GM21723 (cell line): ENCODE results near the gene GALNT14.

ENCODE experiments used
- ATAC-seq: cut with Tn5 transposase; IDR thresholded peaks from one replicate; pipeline ENCODE4 v1.9.1; 2021; ENCODE audit warnings: mild to moderate bottlenecking, moderate library complexity; ENCODE audit not compliant: unreplicated experiment

GALNT14 gene

DNA sequence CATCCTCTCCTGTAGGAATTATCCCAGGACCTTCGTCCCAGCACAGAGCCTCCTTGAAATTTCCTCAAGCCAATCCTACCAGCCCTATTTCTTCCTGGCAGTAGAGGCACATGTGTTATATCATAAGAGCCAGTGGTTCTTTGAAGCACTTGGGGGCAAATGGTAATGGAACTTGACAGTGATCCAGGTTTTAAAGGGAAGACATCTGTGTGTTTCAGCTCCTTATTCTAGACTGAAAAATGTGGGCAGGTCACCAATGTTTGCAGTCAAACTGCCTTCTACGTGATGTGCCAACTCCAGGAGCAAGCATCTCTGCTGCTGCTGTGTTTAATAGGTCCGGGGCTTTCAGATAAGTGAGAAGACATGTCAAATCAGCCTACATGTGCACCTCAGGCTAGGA is 157.1 kb downstream of the GALNT14 start:
- ATAC-seq, result no peak

DNA sequence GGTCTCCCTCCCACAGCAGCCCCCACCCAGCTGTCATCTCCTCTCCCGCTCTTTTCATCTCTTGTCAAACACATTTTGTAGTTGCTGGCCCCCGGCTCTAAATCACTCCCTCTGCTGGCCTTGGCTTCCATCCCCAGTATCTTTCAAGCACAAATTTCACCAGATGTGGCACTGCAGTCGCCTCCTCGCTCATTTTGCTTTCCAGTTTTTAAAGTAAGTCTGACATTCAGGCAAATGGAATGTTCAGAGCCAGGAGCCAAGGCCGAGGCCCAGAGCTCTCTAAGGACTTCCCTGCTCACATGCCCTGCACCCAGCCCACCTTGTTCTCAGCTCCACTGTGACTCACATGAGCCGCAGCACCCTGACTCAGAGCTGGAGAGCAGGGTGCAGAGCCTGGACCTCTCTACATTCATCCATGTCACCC is 158.4 kb downstream of the GALNT14 start:
- ATAC-seq, result no peak

DNA sequence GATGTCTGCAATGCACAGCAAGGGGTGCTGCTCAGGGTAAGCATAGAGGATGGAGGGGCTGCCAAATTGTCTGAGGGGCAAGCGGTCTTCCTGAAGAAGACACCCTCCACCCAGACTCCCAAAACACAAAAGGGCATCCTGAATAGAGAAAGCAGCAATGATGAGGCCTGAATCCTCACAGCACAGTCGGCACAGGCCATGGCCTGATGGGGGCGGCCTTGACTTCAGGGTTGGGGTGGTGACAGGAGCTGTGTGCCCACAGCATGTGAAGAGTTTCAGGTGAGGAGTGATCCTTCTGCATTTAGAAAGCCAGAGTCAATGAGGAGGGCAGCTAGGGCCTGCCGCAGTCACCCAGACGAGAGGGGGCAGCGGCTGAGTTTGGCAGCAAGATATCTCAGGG is 159.4 kb downstream of the GALNT14 start:
- ATAC-seq, result no peak

DNA sequence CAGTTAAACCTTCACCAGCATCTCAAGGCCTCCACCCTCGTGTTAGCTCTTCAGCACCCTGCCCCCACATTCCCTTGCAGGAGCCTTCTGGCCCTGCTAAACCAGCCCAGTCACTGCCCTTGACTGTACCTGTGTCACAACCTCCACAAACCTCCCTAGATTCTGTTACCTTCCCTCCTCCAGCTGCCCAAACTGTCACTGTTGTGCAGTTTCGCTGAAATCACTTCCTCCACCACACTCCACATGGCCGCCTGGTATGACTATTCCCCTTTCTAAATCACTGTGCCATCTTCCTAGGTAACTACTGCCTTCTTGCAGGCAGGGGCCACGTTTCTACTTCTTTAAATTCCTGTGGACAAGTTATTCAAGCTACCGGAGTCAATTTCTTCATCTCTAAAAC is 160.2 kb downstream of the GALNT14 start:
- no peak for ATAC-seq

DNA sequence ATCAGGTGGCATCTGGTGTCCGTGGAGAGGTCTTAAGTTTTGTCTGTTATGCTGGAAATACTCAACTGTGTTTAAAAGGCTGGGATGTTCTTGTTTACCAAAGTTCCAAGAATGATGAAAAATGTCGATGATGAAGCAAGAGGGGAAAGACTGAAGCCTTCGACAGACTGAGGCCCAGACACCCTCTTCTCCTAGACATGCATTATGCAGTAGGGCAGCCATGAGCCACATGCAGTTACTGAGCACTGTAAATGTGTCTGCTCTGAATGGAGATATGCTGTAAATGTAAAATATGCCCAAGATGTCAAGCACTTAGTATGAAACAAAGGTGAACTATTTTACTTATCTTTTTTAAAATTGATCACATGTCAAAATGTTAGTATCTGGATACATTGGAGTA is 163.1 kb downstream of the GALNT14 start:
- no peak for ATAC-seq

DNA sequence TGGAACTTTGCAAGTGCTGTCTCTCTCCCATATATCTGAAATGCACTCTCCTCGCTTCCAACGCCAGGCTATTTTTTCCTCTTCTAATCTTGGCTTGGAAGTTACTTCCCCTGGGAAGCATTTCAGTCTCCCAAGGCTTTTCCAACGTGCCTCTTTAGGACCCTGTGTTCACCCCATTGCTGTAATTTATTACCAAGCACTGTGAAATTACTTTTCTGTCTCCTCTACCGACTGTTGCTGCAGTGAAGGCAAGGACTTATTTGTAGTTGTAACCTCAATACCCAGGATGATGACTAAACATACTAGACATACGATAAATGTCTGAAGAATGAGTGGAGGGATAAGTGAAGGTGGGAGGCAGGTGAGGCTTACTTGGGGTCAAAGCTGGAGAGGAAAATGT is 163.7 kb downstream of the GALNT14 start:
- ATAC-seq, result no peak

DNA sequence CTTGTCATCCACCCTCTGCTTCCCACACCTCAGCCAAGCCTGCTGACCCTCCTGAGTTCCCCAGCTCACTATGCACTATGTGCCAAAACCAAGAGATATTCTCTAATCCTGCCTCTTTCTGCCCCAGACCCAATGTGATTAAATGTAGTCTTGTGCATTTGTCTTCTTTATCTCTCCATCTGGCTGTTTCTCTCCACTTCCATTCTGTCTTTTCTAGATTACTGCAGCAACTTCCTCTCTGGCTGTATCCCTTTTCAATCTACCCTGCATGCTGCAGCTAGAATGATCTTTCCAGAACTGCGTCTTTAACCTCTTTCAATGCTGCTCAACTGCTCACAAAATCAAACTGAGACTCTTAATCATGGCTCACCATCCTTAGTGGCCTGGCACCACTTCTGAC is 164.1 kb downstream of the GALNT14 start:
- no peak for ATAC-seq

DNA sequence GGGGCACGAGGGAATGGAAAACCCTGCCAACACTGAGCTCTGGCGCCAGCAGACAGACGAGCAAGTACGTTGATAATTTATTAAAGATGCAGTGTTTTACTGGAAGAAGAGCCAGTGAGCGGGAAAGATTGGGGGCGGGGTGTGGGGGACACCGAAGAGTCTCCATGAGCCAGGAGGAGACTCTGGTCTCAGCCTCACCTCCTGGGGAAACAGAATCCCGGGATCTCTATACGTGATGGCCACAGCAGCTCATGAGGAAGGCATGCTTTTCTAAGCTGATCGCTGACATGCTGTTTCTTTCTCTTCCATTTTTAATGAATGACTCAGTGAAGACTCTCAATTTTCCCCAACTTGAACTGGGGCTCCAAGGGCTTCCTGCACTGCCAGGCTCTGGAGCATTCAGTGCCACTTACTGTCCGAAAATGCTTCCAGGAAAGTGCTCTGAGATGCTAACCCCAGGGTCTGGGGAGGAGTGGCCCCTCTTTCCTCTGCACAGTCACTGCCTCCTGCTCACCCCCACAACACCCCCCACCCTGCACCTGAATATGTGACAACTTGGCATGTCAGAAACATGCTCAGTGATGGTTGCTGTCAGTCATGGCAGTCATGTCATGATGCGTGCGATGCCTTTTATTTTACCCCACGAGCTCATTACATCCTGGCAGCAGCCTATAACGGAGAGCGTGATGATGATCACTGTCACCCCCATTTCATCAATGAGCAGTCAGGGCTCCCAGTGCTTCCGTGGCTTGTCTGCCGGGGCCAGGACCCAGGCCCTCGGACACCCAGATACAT is 166.8 kb downstream of the GALNT14 start:
- ATAC-seq, result no peak

DNA sequence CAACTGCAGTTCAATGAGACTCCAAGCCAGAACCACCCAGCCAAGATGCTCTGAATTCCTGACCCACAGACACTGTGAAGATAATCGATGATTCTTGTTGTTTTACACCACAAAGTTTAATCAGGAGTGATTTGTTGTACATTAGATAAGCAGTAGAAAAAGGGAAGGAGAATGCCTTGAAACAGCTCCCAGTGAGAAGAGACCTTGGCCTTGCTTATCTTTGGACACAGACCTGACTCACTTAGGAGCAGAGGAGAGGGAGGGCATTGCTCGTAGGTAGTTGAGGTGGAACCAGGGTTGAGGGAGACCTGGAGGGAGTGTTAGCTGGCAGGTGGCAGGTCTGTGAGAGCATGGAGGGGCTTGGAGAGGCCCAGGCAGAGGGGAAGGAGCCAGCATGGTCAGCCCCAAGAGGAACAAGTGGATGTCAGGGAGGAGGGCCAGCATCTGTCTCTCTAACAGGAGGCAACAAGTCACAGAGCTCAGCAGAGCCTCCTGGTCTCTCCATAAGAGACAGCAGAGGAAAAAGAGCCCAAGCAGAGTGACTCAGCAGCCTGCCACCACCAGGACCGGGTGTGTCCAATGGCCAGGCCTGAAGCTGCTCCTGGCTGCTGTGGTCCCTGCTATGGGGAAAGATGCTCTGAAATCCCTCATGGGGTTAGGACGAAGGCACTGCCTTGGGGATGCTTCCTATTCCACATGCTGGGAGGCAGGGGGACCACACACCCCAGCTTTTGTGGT is 169.4 kb downstream of the GALNT14 start:
- ATAC-seq, result no peak

DNA sequence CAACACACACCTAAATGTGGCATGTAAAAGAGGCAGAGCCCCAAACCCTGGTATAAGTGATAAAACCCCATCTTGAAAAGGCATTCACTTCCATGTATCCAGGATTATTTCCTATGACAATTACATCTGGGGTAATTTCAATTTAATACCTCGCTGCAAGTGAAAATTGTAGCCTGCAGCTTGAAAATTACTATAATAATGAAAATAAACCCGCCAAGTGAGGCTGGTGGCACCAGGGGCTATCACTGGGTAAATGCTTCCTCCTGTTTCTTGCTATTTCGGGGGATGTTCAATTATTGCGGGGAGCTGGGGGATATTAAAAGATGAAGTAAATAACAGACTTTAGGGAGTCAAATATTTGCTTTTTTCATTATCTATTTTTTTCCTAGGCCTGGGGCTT is 171.5 kb downstream of the GALNT14 start:
- ATAC-seq, result no peak

DNA sequence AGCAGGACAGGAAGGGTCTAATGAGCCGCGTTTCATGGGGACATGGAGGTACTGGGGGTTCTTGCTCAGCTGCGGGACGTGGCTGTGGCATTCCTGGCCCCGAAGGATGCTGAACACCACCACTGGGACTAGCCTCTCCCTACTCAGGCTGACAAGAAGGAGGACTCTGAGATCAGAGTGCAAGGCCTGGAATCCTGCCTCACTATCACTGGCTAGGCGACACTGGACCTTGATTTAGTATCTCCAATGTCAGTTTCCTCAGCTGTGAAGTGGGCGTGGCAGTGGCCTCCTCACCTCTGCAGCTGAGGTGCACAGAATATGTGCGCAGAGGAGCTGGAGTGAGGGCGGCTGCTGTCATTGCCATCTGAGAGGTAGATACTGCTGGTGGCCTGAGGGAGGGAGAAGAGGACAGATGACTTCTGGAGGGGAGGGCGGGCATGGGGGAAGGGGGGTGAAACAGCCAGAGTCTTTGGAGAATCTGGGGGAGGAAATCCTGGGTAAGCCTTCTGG is 173.2 kb downstream of the GALNT14 start:
- ATAC-seq, result no peak

DNA sequence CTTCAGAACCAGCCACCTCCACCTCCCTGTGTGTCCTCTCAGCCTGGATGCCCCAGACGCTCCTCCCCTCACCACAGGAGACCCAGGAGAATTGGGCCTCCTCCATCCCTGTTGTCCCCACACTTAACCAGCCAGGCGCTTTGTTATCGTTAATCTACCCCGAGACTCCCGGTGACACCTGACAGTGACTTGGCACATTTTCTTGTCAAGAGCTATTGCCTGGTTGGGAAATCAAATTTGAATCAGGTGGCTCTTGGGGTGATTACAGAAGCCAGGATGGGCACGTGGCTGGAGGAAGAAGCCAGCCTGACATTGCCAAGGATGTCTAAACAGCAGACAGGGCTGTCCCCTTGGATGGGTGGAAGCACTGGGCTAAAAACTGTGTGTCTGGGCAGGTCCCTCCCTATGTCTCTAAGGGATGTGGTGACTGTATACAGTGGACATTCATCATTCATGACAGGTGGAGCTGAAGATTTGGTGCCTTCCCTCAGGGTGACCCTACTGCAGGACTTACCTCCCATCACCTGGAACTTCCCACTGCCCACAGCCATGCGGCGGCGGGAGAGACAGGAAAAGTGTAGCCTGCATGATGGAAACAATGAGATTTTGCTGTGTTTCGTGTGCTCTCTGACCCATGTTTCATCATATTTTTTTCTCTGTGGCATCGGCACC is 173.8 kb downstream of the GALNT14 start:
- no peak for ATAC-seq

DNA sequence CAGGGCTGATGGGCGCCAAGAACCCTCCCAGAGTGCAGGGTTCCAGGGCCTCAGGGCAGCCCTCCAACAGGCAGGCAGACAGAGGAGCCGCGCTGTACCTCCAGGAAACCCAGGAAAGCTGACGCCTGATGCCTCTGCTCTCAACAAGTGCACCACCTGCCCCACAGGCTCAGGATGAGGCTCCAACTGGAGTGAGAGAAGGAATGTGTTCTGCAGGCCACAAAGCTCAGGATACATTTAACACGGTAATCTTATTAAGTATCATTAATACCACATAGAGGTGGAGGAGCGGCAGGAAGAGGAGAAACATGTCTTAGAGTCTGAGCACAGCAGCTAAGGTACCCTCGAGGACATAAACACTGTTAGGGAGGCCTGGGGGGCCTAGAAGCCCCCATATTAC is 175.1 kb downstream of the GALNT14 start:
- no peak for ATAC-seq

DNA sequence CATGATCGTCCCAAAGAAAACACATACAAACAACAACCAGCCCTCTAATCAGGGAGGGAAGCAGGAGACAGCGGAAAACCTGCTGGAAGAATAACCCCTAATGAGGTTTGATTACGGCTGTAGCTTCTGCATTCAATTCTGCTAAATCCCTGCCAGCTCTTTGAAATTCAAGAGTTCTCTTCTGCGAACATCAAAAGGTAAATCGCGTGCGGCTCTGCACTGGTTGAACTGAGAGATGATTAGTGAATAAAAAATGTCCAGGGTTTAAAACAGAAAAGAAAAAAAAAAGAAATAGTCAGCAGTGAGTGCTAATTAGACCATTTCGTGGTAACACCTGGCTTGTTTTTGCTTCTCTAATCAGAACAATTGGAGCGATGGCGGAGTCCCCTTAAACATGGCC is 178.0 kb downstream of the GALNT14 start:
- no peak for ATAC-seq

DNA sequence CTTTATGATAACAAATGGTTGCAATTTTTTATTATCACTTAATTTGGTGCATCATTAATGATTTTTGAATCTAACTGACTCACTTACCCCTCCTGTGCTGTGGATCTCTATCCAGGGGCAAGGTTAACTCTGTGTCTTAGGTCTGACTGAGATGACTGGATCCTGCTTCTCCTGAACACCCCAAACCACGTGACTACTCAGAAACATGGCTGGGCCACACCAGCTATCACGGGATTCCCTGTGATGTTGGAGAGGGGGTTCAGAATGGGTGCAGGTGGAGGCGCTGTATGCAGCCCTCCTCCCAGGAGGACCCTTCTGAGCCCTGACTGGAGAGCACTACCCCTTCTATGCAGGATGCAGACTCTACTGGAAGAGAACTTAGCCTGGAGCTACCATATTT is 178.6 kb downstream of the GALNT14 start:
- ATAC-seq, result no peak

DNA sequence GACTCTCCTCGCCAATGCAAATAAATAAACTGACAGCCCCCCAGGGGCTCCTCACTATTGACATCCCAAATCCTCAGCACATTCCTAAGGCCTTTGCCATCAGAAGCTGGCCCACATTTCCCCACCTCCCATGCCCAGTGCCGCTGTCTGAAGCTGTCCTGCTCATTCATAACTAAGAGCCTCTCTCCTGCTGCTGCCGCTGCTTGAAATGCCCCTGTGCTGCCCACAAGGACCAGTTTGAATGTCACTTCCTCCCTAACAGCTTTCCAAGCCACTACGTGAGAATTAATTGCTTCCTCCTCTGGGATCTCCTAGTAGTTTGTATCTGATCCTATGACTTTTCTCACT is 179.3 kb downstream of the GALNT14 start:
- ATAC-seq, result no peak

DNA sequence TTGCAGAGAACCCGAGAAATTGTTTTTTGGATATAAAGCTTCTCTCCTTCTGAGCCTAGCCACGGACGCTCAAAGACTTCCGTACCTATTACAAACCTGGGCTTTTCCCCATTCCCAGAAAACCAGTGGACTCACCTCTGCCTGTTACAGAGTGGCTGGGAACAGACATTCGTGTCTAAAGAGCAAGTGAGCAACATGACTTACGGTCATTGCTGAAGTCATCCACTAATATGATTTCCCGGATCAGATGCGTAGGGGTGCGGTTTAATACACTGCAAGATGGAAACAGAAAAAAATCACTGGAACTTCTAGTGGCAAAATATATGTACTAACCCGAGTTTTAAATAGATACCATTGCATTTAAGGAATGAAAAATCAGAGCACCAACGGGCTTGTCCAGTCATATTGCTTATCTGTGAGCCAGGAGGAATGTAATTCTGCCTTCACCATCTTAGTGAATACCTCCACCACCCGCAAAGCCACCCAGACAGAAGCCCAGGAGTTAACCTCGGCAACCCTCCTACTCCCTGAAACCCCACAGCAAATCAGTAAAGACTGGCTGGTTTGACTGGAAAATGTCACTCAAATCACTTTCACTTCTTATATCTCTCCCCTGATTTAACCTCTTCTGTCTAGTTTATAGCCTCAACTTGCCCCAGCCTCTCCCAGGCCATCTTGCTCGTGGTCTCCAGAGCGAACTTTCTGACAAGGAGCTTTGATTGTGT is 179.9 kb downstream of the GALNT14 start:
- no peak for ATAC-seq

DNA sequence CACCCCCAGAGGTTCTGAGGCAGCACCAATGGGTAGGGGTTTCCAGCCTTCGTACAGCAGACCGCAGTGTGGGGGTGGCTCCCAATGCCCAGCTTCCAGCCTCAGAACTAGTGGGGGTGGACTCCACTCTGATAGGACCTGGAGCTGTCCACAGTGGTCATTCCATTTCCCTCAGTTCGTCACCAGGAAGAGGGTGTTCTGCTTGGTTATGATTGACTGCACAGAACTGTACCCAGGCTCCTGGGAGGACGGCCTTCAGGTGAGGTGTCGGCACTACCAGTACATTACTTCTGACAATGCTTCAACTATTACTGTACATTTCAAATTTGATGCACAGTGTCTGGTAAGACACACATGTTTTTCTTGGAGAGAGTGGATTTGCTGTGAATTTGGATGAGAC is 180.6 kb downstream of the GALNT14 start:
- ATAC-seq, result no peak

DNA sequence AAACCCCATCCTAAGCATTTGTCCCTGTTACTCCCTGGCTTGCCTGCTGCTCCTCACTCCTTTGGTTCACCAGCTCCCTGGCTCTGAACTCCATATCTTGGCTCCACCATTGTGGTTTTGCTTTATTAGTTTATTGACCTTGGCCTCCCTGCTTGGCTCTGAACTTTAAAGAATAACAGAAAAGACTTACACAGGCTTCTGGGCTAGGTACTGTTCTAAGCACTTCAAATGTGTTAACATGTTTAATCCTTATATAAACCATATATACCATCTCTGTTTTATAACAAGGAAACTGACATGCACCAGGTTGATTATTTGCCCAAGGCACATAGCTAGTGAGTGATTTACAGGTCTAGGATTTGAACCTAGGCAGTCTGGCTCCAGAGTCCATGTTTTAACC is 181.2 kb downstream of the GALNT14 start:
- ATAC-seq, result no peak

DNA sequence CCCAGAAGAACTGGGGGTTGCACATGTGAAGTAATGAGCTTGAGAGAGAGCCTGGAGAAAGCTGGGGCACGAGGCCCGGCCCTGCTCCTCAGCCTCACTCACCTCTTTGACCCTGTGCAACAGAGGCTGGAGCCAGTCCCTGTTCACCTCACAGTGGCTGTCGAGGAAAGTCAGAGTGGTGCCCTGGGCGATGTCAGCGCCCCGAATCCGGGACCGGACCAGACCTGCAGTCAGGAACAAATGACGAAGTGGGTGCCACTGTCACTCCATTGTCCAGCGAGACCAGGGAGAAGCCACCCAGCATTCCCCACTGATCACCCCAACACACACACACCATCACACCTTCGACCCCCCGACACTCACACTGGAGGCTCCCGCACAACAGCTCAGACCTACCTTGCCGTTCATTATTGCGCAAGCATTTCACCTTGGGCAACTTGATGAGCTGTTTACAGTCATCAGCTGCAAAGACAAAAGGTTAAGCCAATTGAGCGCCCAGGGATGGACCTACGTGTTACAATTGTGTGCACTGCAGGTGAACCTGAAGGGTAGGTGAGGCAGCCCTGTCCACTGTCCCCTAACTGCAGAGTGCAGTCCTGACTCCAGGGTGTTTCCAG is 182.6 kb downstream of the GALNT14 start:
- no peak for ATAC-seq

DNA sequence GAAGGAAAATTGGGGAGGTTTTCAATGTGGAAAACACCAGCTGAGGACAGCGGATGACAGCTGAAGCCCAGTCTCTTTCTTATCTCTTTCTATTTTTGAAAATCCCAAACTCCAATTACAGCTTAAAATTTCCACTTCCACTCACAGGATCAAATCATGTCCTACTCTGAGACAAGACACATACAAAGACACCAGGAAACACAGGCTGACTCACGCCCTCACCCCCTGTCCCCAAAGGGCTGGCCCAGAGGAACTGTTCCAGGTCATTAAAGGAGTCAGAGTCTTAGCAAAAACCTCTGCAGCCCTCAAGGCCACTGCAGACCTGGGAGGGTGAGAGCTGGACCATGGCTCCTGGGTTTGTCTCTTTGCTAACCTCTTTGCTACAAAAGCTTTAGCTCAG is 187.9 kb downstream of the GALNT14 start:
- no peak for ATAC-seq
